Eye (tissue), 1 donor: ENCODE measurements around the gene KRTAP4-6.
"Not testable (repeated sequence)": the region's sequence is repeated elsewhere in the genome, so short reads cannot be mapped to it uniquely, and the experiment has no call there.

Experiments
- DNase-seq: peaks from one replicate; pipeline ENCODE4 v3.0.0-alpha.2; 2015

Gene KRTAP4-6

GRCh38 chr17:41140360-41141131 lies at the start of gene KRTAP4-6:
KRTAP4-6 (minus strand) TSS chr17:41140544; CDS start chr17:41140487, 57 bp downstream.
- no peak for DNase-seq

DNA sequence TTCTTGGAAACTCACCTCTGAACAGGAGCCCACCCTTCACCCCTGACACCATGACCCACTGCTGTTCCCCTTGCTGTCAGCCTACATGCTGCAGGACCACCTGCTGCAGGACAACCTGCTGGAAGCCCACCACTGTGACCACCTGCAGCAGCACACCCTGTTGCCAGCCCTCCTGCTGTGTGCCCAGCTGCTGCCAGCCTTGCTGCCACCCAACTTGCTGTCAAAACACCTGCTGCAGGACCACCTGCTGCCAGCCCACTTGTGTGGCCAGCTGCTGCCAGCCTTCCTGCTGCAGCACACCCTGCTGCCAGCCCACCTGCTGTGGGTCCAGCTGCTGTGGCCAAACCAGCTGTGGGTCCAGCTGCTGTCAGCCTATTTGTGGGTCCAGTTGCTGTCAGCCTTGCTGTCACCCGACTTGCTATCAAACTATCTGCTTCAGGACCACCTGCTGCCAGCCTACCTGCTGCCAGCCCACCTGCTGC lies 49.5 kb upstream of the KRTAP4-6 start, which contains the start of gene KRTAP9-1:
Gene KRTAP9-1 (plus strand): TSS at position 51 of the 482 bp plus-strand sequence. CDS start 0 bp downstream, at position 51.
- DNase-seq = not testable (repeated sequence)

- DNase-seq = no peak
These were observed 46.5 kb upstream of the KRTAP4-6 start for GRCh38 chr17:41186872-41187271.

DNA sequence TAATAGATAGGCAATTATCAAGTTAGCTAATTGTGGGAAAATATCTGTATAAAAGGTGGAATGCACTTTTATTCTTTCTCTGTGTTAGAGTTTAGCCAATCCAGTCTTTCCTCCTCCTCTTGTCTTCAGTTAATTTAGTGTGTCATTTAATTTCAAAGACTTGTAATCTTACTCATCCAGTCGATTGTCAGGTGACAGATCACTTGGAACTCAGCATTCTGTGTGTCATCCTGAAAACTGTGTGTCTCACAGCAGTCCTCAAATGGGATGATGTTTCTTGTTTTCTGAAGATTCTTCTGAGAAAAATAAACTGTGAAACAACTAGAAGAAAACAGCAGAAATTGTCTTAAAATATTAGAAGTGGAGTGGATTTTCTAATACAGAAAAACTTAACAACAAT lies 44.7 kb upstream of the KRTAP4-6 start:
- no peak for DNase-seq

DNA sequence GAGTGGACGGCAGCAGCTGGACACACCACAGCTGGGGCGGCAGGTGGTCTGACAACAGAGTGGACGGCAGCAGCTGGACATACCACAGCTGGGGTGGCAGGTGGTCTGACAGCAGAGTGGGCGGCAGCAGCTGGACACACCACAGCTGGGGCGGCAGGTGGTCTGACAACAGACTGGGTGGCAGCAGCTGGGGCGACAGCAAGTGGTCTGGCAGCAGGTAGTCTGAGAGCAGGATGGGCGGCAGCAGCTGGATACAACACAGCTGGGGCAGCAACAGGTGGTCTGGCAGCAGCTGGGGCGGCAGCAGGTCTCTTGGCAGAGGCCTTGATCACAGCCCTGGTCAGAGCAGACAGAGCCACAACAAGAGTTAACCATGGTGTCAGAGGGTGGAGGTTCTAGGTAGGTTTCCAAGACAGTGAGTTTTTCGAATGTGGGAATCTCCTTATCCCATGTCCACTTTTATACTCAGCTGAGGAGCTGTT lies 44.2 kb upstream of the KRTAP4-6 start, which contains the start of gene KRTAP4-1:
Gene KRTAP4-1 (minus strand): TSS at position 432 of the 482 bp plus-strand sequence. CDS start 57 bp downstream, at position 375.
- no peak for DNase-seq

DNA sequence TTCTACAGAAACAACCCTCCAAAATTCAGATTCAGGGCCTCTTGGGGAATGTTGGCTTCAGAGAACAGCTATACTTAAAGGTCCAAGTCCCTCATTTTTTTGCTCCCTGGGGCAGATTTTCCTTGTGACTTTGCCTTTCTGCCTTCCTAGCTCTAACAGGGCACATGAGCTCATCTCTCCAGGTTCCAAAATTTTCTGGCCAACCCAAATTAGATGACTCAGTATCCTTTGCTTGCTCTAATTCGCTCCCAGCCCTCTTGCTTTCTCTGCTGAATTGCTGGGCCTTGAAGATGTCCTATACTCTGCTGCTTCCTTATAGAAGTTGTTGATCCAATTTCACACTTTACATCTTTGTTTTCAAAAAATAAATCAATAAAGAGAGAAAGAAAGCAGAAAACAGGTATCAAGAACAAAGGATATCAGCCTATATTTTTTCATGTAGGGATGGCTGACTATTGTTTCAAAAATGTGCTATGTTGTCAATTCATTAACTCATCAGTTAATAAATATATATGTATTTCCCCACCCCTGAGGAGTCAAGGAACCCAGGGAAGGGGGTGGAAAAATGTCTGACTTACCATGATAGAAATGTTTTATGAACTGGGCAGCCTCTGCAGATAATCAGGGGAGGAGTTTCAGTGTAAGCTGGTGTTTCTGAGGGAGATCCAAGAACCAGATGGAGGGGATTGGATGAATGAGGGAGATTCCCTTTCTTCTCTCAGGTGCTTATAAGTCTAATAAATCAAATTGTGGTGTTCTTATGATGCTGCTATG lies 38.7 kb upstream of the KRTAP4-6 start:
- DNase-seq = no peak

DNA sequence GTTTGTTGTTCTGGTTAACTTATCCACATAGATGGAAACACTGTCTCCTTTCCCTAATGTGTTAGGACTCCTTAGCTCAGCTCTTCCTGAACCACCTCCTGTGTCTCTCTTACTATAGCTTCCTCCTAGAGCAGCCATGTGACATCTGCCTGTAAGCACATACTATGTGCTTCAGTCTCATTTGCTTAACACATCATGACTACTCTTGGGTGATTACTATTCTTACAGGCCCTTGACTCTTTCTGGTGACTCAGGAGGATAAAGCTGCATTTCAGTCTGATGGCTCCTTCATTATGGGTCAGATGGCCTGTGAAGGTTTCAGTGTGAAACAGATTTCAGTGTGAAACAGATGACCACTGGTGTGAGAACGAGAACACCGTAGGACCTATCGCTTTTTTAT lies 38.0 kb upstream of the KRTAP4-6 start:
- no peak for DNase-seq

DNA sequence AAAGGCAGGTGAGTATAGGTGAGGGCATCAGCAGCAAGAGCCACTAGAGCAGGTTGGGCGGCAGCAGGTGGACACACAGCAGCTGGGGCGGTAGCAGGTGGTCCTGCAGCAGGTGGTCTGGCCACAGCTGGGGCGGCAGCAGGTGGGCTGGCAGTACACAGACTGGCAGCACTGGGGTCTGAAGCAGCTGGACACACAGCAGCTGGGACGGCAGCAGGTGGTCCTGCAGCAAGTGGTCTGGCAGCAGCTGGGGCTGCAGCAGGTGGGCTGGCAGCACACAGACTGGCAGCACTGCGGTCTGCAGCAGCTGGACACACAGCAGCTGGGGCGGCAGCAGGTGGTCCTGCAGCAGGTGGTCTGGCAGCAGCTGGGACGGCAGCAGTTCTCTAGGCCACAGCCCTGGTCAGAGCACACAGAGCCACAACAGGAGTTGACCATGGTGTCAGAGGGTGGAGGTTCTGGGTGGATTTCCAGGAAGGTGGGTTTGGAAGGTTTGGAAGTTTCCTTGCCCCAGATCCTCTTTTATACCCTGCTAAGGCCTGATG lies 37.5 kb upstream of the KRTAP4-6 start, which contains the start of gene KRTAP4-2:
Gene KRTAP4-2 (minus strand): TSS at position 495 of the 545 bp plus-strand sequence. CDS start 57 bp downstream, at position 438.
- DNase-seq = no peak

DNA sequence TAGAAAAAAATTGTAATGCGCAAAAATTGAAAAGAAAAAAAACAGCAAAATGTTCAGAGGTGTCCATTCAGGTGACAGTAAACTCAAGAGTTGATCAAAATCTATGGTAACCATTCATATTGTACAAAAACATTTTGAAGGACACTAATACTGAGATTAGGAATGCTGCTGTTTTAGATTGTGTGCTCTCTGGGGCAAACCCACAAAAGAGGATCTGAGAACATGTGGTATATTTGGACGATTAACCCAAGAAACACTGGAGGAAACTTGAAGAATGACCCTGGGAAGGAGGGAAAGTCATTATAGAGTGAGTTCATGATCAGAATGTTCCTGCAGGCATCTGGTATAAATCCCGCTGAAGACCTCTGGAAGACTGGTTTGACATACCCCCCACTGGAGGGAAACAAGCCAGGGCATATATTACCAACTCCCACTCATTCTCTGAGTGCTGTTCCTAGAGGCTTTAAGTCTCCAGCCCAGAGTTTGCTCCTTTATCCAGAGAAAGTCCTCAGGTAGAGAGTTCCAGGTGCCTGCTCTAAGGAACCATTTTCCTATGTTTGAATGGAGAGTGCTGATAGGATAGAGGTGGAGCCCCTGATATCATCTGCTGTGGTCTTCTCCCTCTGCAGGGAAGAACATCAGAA lies 36.5 kb upstream of the KRTAP4-6 start:
- no peak for DNase-seq

DNA sequence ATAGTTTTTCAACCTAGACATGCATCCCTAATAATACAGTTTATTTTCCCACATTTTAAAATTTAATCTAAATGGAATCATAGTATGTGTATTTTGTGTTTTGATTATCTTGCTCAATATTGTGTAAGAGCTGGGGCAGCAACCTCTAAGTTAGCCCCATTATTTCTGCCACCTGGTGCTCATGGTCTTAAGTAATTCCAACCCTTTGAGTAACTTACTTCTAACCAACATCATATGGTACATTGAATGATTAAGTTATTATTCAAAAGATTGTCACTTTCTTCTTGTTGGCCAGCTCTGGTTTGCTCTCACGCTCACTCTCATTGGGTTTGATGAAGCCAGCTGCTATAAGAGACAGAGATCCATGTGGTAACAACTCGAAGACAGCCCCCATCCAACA lies 31.5 kb upstream of the KRTAP4-6 start:
- no peak for DNase-seq

GRCh38 chr17:41168121-41168520 lies 27.8 kb upstream of the KRTAP4-6 start, which contains the start of gene KRTAP4-3:
KRTAP4-3 (minus strand) TSS chr17:41168221; CDS start chr17:41168172, 49 bp downstream.
- DNase-seq = no peak

GRCh38 chr17:41167561-41167960 lies 27.2 kb upstream of the KRTAP4-6 start:
- no peak for DNase-seq

DNA sequence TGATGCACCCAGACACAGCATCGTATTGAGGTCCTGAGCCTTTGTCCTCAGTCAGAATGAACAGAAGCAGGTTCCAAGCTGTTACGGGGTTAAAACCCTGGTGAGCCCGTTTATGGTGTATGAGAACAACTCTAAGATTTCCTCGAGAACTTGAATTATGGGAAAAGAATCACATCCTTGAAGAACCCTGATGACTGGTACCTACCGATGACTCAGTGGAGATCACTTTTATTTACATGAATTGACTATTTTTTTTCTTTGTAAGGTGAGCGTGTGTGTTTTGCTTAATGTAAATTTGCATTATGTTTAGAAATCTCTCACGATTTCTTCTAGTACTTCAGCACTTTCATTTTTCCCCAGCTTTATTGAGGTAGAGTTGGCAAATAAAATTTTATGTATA lies 23.5 kb upstream of the KRTAP4-6 start:
- DNase-seq = no peak

GRCh38 chr17:41160648-41161047 lies 20.3 kb upstream of the KRTAP4-6 start, which contains the start of gene KRTAP4-4:
KRTAP4-4 (minus strand) TSS chr17:41160748; CDS start chr17:41160691, 57 bp downstream.
- no peak for DNase-seq

GRCh38 chr17:41160190-41160589 lies 19.8 kb upstream of the KRTAP4-6 start:
- DNase-seq = not testable (repeated sequence)

- DNase-seq = no peak
These were observed 13.5 kb upstream of the KRTAP4-6 start for GRCh38 chr17:41153856-41154255.

- DNase-seq = no peak
These were observed 11.2 kb upstream of the KRTAP4-6 start for GRCh38 chr17:41151525-41151924.

DNA sequence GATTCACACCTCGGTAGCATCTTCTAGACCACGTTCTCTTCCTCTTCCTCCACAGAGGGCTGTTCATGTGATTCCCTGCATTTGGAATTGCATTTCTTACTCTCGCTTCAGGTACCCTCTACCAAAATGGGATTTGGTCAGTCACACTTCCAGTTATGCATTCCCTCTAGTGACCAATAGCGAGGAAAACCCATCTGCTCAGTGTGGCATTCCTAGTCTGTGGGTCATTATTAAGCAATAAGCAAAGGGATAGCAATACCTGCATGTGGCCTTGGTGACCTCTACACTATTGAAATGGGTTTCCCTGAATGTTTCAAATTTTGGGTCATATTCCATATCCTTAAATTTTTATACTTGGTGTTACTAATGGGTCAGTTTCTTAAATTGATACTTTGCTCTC lies 9.7 kb upstream of the KRTAP4-6 start:
- DNase-seq = no peak

- DNase-seq = no peak
These were observed 9.3 kb upstream of the KRTAP4-6 start, which contains the start of gene KRTAP4-5 for GRCh38 chr17:41149652-41149985. KRTAP4-5 (minus strand) TSS chr17:41149825; CDS start chr17:41149767, 58 bp downstream.

DNA sequence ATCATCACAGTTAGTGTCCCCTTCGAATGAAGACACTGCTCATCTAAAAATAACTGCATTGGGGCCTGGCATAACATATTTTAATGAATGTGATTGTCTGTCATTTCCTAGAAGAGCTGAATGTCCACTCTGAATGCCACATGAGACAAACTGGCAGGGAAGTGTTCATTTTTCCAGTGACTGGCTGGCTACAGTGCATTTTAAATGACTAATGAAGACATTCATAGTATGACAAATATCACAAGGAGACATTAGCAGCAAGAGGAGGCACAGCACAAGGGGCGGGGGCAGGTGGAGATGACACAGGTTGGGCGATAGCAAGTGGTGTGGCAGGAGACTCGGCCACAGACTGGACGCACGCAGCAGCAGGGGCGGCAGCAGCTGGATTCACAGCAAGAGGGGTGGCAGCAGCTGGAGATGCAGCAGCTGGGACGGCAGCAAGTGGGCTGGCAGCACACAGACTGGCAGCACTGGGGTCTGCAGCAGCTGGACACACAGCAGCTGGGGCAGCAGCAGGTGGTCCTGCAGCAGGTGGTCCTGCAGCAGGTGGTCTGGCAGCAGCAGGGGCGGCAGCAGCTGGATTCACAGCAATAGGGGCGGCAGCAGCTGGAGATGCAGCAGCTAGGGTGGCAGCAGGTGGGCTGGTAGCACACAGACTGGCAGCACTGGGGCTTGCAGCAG lies 8.8 kb upstream of the KRTAP4-6 start:
- peak; percentile 6 for DNase-seq

DNA sequence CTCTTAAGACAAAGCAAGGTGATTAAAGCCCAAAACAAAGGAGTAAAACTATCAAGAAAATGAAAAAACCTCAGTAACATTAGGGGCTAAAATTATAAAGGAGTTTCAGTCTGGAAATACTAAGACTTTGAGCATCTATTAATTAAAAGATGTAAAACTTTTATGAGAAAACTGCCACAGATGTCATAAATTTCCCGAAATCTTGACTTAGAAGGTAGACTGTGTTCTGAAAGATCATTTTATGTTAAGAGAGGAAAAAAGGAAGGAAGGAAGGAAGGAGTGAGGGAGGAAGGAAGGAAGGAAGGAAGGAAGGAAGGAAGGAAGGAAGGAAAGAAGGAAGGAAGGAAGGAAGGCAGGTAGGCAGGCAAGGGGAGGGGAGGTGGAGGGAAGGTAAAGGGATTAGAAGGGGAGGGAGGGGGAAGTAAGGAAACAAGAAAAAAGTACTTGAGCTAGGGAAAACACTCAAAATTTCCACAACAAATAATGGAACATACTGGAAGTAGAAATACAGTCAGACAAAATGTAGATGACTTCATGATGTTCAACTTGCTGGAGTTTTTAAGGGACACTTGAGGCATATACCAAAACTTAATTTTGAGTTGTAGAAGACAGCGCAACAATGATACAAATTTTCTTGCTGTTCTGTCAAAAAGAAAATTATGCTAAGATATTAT lies 7.3 kb upstream of the KRTAP4-6 start:
- DNase-seq = no peak
